GM21447 (cell line): ENCODE data around the gene CHDH.

Source experiments
- ATAC-seq: cut with Tn5 transposase; IDR thresholded peaks from one replicate; pipeline ENCODE4 v1.9.1; 2021; ENCODE audit not compliant: unreplicated experiment

The CHDH gene

GRCh38 chr3:53809764-53810400 lies 36.3 kb downstream of the CHDH start:
- no peak for ATAC-seq

GRCh38 chr3:53809267-53809666 lies 37.0 kb downstream of the CHDH start:
- ATAC-seq: no peak

GRCh38 chr3:53808496-53808895 lies 37.7 kb downstream of the CHDH start:
- ATAC-seq: no peak

- ATAC-seq: no peak
These were observed 39.0 kb downstream of the CHDH start for GRCh38 chr3:53807117-53807810.

- ATAC-seq: peak; percentile 54
These were observed 39.8 kb downstream of the CHDH start for GRCh38 chr3:53806182-53807116.

GRCh38 chr3:53805463-53806159 lies 40.6 kb downstream of the CHDH start:
- ATAC-seq: no peak

- ATAC-seq: peak; percentile 61
These were observed 41.3 kb downstream of the CHDH start for GRCh38 chr3:53804697-53805462.

GRCh38 chr3:53803816-53804695 lies 42.2 kb downstream of the CHDH start:
- no peak for ATAC-seq

GRCh38 chr3:53803124-53803815 lies 42.9 kb downstream of the CHDH start:
- no peak for ATAC-seq

GRCh38 chr3:53802256-53802880 lies 43.9 kb downstream of the CHDH start:
- ATAC-seq: no peak

- ATAC-seq: no peak
These were observed 44.9 kb downstream of the CHDH start for GRCh38 chr3:53801319-53801718.

- ATAC-seq: no peak
These were observed 45.9 kb downstream of the CHDH start for GRCh38 chr3:53800041-53800906.

- no peak for ATAC-seq
These were observed 46.8 kb downstream of the CHDH start for GRCh38 chr3:53799338-53799865.

GRCh38 chr3:53798144-53798543 lies 48.1 kb downstream of the CHDH start:
- ATAC-seq: no peak

GRCh38 chr3:53795789-53796560 lies 50.2 kb downstream of the CHDH start:
- ATAC-seq: no peak

GRCh38 chr3:53795176-53795575 lies 51.0 kb downstream of the CHDH start:
- ATAC-seq: no peak
